SK-N-SH (cell line): ENCODE results near the gene SCAMP3. TPM values are rescaled to one million over a fixed set of nuclear protein-coding genes. Genes with fewer than 3 reads are reported as not detected.

ENCODE experiments used
- CTCF ChIA-PET: fragments of 300-600, 350-600 bp; formaldehyde crosslinking; extraction: SDS; loops from one replicate; lab custom pipeline; 2021; lab: Yijun Ruan, JAX
- POLR2A ChIA-PET: fragments of 350-600 bp; sonication (Branson Sonifier 250); formaldehyde crosslinking; extraction: SDS; loops from one replicate; lab custom pipeline; 2020; ENCODE audit warnings: antibody characterized with exemption, inconsistent platforms; lab: Yijun Ruan, JAX
- DNase-seq: peaks from one replicate; pipeline ENCODE4 v3.0.0; 2012
- H2AFZ ChIP-seq: fragments of 200-600 bp; sonication (generic); 2 replicates; pipeline ENCODE4 v1.8.1; 2016; ENCODE audit warnings: antibody characterized with exemption, mild to moderate bottlenecking, low read depth
- H3F3A ChIP-seq: fragments of 200-600 bp; sonication (generic); replicated peaks from 2 replicates; pipeline ENCODE3; 2016; ENCODE audit warnings: antibody characterized with exemption, mild to moderate bottlenecking; ENCODE audit not compliant: insufficient read depth
- H3K27ac ChIP-seq, 2 experiments: fragments of 200-500 bp in 1 of 2; fragments of 200-600 bp in 1 of 2; sonication (Bioruptor generic) in 1 of 2; sonication (generic), shearing (Covaris generic) in 1 of 2; 2 replicates each; pipeline versions ENCODE4 v1.5.1 to v1.6.1; 2014 to 2016; ENCODE audit warnings: low read depth in 2 of 2, inconsistent platforms in 1 of 2, low read length in 1 of 2, mild to moderate bottlenecking in 1 of 2, mixed read lengths in 1 of 2
- H3K27me3 ChIP-seq: fragments of 200-600 bp; sonication (generic), shearing (Covaris generic); 2 replicates; pipeline ENCODE4 v1.6.1; 2016; ENCODE audit warnings: mixed run types; ENCODE audit not compliant: insufficient read depth
- H3K36me3 ChIP-seq, 2 experiments: fragments of 200-500 bp in 1 of 2; fragments of 200-600 bp in 1 of 2; sonication (Bioruptor generic) in 1 of 2; sonication (generic) in 1 of 2; replicated peaks in 1 of 2; 2 replicates each; pipeline versions ENCODE3 to v1.5.1; 2014 to 2016; ENCODE audit warnings: low read length in 1 of 2, mild to moderate bottlenecking in 1 of 2; ENCODE audit not compliant: insufficient read depth in 2 of 2, control insufficient read depth in 1 of 2
- H3K4me1 ChIP-seq, 2 experiments: fragments of 200-500 bp in 1 of 2; fragments of 200-600 bp in 1 of 2; sonication (Bioruptor generic) in 1 of 2; sonication (generic), shearing (Covaris generic) in 1 of 2; 2 replicates each; pipeline versions ENCODE4 v1.5.1 to v1.6.1; 2014 to 2016; ENCODE audit warnings: low read depth in 1 of 2, low read length in 1 of 2, mixed run types in 1 of 2; ENCODE audit not compliant: insufficient read depth in 2 of 2, control insufficient read depth in 1 of 2
- H3K4me2 ChIP-seq: fragments of 200-600 bp; sonication (generic), shearing (Covaris generic); 2 replicates; pipeline ENCODE4 v1.6.1; 2017; ENCODE audit warnings: mixed run types
- H3K4me3 ChIP-seq, 2 experiments: fragments of 200-500 bp in 1 of 2; fragments of 200-600 bp in 1 of 2; sonication (Bioruptor generic) in 1 of 2; sonication (generic), shearing (Covaris generic) in 1 of 2; 2 replicates each; pipeline versions ENCODE4 v1.5.1 to v1.8.1; 2014 to 2016; ENCODE audit warnings: low read depth in 2 of 2, inconsistent platforms in 1 of 2, low read length in 1 of 2, mild to moderate bottlenecking in 1 of 2, mixed read lengths in 1 of 2, moderate library complexity in 1 of 2
- H3K79me2 ChIP-seq: fragments of 200-600 bp; sonication (generic); 2 replicates; pipeline ENCODE4 v1.8.1; 2017; ENCODE audit warnings: mild to moderate bottlenecking; ENCODE audit not compliant: insufficient read depth
- H3K9ac ChIP-seq: fragments of 200-600 bp; sonication (generic); 2 replicates; pipeline ENCODE4 v1.6.1; 2017; ENCODE audit warnings: mixed run types
- H3K9me2 ChIP-seq: fragments of 200-600 bp; sonication (generic); 2 replicates; pipeline ENCODE4 v1.6.1; 2017; ENCODE audit warnings: mixed run types
- H3K9me3 ChIP-seq: fragments of 200-600 bp; sonication (generic); 2 replicates; pipeline ENCODE4 v1.6.1; 2017; ENCODE audit warnings: mixed run types, mild to moderate bottlenecking, moderate library complexity
- H4K20me1 ChIP-seq: fragments of 200-600 bp; sonication (generic); 2 replicates; pipeline ENCODE4 v1.6.1; 2017; ENCODE audit warnings: mild to moderate bottlenecking, mixed run types; ENCODE audit not compliant: insufficient read depth
- EZH2phosphoT487 ChIP-seq: fragments of 200-600 bp; sonication (generic); IDR thresholded peaks from 2 replicates; pipeline ENCODE4 v1.6.1; 2017; ENCODE audit warnings: low read depth, mixed run types, mild to moderate bottlenecking, antibody characterized with exemption, moderate library complexity, borderline replicate concordance
- FOXJ3 ChIP-seq: sonication (generic); formaldehyde crosslinking; IDR thresholded peaks from 2 replicates; pipeline ENCODE4 v1.5.1; 2020; ENCODE audit warnings: mild to moderate bottlenecking, missing genetic modification reagents
- FOXM1 ChIP-seq: IDR thresholded peaks from 2 replicates; pipeline ENCODE4 v1.4.0; 2012; ENCODE audit warnings: low read depth, mild to moderate bottlenecking
- GABPA ChIP-seq: IDR thresholded peaks from 2 replicates; pipeline ENCODE4 v1.4.0; 2012; ENCODE audit warnings: low read depth, mild to moderate bottlenecking
- MEF2A ChIP-seq: IDR thresholded peaks from 2 replicates; pipeline ENCODE4 v1.4.0; 2012; ENCODE audit warnings: low read depth, borderline replicate concordance
- SIN3A ChIP-seq: IDR thresholded peaks from 2 replicates; pipeline ENCODE4 v1.6.1; 2012; ENCODE audit warnings: low read depth, mild to moderate bottlenecking, low read length, moderate library complexity, borderline replicate concordance
- TAF1 ChIP-seq: IDR thresholded peaks from 2 replicates; pipeline ENCODE4 v1.6.1; 2012; ENCODE audit warnings: low read depth, mild to moderate bottlenecking, low read length, moderate library complexity, borderline replicate concordance
- YY1 ChIP-seq: IDR thresholded peaks from 2 replicates; pipeline ENCODE4 v1.4.0; 2012; ENCODE audit warnings: low read depth, mild to moderate bottlenecking
- WGBS: methylation state at CpG from one replicate; pipeline ENCODE4 v1.1.6; 2017; ENCODE audit warnings: low lambda C conversion rate; 5-methylcytosine and 5-hydroxymethylcytosine counted together
- polyA plus RNA-seq, 3 experiments: library from polyadenylated mRNA; depleted of rRNA; stranded (reverse); fragments of >200 nt; gene quantifications; 2 replicates each; pipeline ENCODE4 v1.2.3, GENCODE V29; 2012
- TF ChIP-seq, protein P1 (sequence below): IDR thresholded peaks from 2 replicates; pipeline ENCODE4 v1.6.1; 2012; ENCODE audit warnings: mild to moderate bottlenecking, low read depth, low read length, moderate library complexity
- TF ChIP-seq, protein P2 (sequence below): IDR thresholded peaks from 2 replicates; pipeline ENCODE4 v1.4.0; 2012; ENCODE audit warnings: low read depth, borderline replicate concordance

The SCAMP3 gene
- polyA plus RNA-seq, 1 of the 3 experiments (the other 2 are of a cell fraction), result 193 TPM

DNA sequence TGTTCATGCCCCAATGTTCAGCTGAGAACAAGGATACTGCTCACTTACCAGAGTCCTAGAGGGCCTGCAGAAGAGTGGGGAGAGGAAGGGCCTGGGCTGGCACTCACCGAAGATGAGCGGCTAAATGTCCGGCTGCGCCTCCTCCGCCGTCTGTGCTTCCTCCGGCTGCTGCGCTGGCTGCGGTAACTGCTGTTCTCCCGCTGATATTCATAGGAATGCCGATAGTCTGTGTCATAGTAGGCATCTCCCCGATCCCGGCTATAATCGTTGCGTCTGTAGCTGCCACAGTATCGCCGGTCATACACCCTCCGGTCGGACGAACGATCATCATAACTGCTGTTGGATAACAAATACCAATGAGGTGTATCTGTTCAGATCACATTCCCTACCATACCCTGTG is 7.2 kb upstream of the SCAMP3 start (continued):
- TF ChIP-seq, protein P1, sequence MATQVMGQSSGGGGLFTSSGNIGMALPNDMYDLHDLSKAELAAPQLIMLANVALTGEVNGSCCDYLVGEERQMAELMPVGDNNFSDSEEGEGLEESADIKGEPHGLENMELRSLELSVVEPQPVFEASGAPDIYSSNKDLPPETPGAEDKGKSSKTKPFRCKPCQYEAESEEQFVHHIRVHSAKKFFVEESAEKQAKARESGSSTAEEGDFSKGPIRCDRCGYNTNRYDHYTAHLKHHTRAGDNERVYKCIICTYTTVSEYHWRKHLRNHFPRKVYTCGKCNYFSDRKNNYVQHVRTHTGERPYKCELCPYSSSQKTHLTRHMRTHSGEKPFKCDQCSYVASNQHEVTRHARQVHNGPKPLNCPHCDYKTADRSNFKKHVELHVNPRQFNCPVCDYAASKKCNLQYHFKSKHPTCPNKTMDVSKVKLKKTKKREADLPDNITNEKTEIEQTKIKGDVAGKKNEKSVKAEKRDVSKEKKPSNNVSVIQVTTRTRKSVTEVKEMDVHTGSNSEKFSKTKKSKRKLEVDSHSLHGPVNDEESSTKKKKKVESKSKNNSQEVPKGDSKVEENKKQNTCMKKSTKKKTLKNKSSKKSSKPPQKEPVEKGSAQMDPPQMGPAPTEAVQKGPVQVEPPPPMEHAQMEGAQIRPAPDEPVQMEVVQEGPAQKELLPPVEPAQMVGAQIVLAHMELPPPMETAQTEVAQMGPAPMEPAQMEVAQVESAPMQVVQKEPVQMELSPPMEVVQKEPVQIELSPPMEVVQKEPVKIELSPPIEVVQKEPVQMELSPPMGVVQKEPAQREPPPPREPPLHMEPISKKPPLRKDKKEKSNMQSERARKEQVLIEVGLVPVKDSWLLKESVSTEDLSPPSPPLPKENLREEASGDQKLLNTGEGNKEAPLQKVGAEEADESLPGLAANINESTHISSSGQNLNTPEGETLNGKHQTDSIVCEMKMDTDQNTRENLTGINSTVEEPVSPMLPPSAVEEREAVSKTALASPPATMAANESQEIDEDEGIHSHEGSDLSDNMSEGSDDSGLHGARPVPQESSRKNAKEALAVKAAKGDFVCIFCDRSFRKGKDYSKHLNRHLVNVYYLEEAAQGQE, result no peak

DNA sequence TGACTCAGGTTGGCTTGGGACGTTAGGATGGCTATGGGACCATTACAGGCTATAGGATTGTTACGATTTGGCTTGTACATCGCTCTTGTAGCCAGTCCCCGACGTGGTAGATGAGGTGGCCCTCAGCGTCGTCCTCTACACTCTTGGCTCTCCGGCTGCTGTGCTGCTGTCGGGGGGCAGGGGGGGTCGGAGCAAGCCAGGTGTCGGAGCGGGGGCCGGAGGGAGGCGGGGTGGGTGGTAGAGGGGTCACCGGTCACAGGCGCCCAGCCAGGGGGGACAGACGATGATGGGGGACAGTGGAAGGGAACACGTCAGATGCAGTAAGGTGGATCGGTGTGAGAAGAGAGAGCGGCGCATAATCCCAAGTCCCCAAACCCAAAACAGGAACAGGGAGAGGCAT is 6.5 kb upstream of the SCAMP3 start:
- H3K9ac ChIP-seq, result no peak overlapping the region
- DNase-seq, result no peak
- 93% methylated on average over 20 of the region's 21 CpGs for WGBS
- H3F3A ChIP-seq, result peaks cover 25% of the 10 kb centered on the region
- peaks cover 41% of the 10 kb centered on the region for H3K79me2 ChIP-seq
- CTCF ChIA-PET, result interaction anchor here (0.7 to 13.2 kb wide), 3 partner anchors 9 to 18 kb away, joined by 3 to 126 read pairs (median 3); no protein-coding TSS in a partner anchor
- no peak overlapping the region for H2AFZ ChIP-seq
- no peaks in the 10 kb centered on the region for H3K9me3 ChIP-seq
- H3K27ac ChIP-seq, result no peak overlapping the region
- H3K9me2 ChIP-seq, result no peaks in the 10 kb centered on the region
- H3K27me3 ChIP-seq, result no peaks in the 10 kb centered on the region
- POLR2A ChIA-PET, result no interaction called here
- H4K20me1 ChIP-seq, result peaks cover 15% of the 10 kb centered on the region
- no peak overlapping the region for H3K4me3 ChIP-seq
- TF ChIP-seq, protein P1, result no peak
- TF ChIP-seq FOXM1 (no peak), FOXJ3 (no peak), GABPA (no peak), YY1 (no peak), MEF2A (no peak), EZH2phosphoT487 (no peak), TAF1 (no peak), SIN3A (no peak)
- TF ChIP-seq, protein P2, sequence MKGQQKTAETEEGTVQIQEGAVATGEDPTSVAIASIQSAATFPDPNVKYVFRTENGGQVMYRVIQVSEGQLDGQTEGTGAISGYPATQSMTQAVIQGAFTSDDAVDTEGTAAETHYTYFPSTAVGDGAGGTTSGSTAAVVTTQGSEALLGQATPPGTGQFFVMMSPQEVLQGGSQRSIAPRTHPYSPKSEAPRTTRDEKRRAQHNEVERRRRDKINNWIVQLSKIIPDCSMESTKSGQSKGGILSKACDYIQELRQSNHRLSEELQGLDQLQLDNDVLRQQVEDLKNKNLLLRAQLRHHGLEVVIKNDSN, result no peak
- peaks cover 59 to 67% of the 10 kb centered on the region in 2 experiments for H3K36me3 ChIP-seq
- H3K4me1 ChIP-seq, result peaks cover 0 to 9% of the 10 kb centered on the region in 2 experiments; a peak in 2 of 4 replicates
- H3K4me2 ChIP-seq, result no peak overlapping the region
